AG10803 (cell line): ENCODE results near the gene CCDC61.

Source experiments
- DNase-seq: peaks from one replicate; pipeline ENCODE4 v3.0.0; 2010; ENCODE audit warnings: low read depth
- H3K4me3 ChIP-seq: 2 replicates; pipeline ENCODE4 v1.5.1; 2011; ENCODE audit warnings: mild to moderate bottlenecking, low read length, control low read depth
- CTCF ChIP-seq: conservative IDR thresholded peaks from 2 replicates; pipeline ENCODE4 v1.5.1; 2011; ENCODE audit warnings: mild to moderate bottlenecking, low read length, control low read depth, inconsistent platforms

CCDC61 gene

GRCh38 chr19:46056536-46056935 lies 61.3 kb downstream of the CCDC61 start:
- no peak overlapping the region for H3K4me3 ChIP-seq
- no peak for DNase-seq
- no peak for TF ChIP-seq CTCF

GRCh38 chr19:46058778-46059177 lies 63.5 kb downstream of the CCDC61 start:
- H3K4me3 ChIP-seq = no peak overlapping the region
- no peak for DNase-seq
- no peak for TF ChIP-seq CTCF

- no peak for TF ChIP-seq CTCF
- no peak overlapping the region for H3K4me3 ChIP-seq
- no peak for DNase-seq
These were observed 64.7 kb downstream of the CCDC61 start for GRCh38 chr19:46060012-46060411.

GRCh38 chr19:46063201-46063600 lies 67.9 kb downstream of the CCDC61 start:
- no peak for DNase-seq
- no peak for TF ChIP-seq CTCF
- H3K4me3 ChIP-seq = no peak overlapping the region

- peak; percentile 34 for DNase-seq
- H3K4me3 ChIP-seq = no peak overlapping the region
- no peak for TF ChIP-seq CTCF
These were observed 70.3 kb downstream of the CCDC61 start for GRCh38 chr19:46065486-46066071.

- no peak for TF ChIP-seq CTCF
- H3K4me3 ChIP-seq = no peak overlapping the region
- no peak for DNase-seq
These were observed 71.2 kb downstream of the CCDC61 start for GRCh38 chr19:46066471-46066870.

- TF ChIP-seq CTCF = no peak
- DNase-seq = no peak
These were observed 72.4 kb downstream of the CCDC61 start for GRCh38 chr19:46067691-46068090.

More at GRCh38 chr19:46067691-46068090, 72.4 kb downstream of the CCDC61 start:
- no peak overlapping the region for H3K4me3 ChIP-seq
